Forelimb muscle (tissue), 1 donor: ENCODE measurements around the gene PTPN20. TPM values are rescaled to one million over a fixed set of nuclear protein-coding genes. Genes with fewer than 3 reads are reported as not detected.

Source experiments
- DNase-seq: peaks from one replicate; pipeline ENCODE4 v3.0.0-alpha.2; 2013; ENCODE audit warnings: low read depth
- polyA plus RNA-seq: library from polyadenylated mRNA; unstranded; fragments of 120-200 nt; gene quantifications from one replicate; pipeline ENCODE4 v1.2.1, GENCODE V29; 2013; ENCODE audit not compliant: insufficient read length

PTPN20 gene
- polyA plus RNA-seq, 1 donor, result 0.56 TPM

DNA sequence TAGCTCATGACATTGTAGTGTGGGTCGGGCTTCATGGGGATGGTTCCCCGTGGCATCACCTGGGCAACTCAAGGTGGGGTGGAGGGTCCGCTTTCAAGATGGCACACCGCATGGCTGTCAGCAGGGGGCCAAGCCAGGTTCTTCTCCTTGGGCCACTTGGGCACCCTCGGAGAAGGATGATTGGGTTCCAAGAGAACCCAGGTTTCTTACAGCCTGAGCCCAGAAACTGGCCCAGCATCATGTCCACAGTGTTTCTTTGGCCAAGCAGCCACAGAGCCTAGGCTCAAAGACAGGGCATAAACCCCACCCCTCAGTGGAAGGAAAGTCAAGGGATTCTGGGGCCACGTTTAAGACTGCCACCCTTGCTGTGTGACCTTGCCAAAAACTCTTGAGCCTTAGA is 110.6 kb downstream of the PTPN20 start:
- DNase-seq, result no peak

DNA sequence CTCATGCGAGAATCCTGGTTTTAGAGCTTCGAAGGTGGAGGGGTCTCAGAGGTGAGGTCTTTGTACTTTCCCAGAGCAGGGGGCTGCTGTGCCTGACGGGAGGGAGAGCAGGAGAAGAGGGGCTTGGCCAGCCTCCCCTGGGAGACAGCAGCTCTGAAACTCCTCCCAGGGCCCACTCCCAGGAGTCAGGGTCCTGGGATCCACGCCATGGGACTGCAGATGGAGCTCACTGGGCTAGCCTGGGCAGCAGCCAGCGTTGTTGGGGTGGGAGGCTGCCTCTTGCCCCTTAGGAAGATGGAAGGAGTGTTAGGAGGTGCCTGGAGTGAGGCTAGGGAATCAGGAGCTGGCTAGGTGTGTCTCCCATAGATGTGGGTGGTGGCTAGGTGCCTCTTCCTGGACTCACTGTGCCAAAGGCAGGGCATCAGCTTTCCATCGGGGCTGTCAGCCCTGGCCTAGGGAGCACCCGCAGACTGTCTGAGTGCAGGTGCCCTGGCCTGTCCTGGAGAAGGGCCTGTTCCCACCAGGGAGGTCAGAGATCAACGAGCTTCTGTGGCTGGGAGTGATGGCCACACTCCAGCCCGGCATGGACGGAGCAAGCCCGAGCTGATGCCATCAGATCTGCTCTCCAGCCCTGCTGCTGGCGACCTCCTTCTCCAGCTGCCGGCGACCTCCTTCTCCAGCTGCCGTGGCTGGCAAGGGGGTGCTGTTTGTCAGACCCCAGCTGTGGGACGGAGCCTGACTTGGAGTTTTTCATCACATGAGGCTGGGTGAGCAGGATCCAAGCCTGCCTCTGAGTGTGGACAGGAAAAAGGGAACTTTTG is 111.3 kb downstream of the PTPN20 start:
- DNase-seq, result no peak

DNA sequence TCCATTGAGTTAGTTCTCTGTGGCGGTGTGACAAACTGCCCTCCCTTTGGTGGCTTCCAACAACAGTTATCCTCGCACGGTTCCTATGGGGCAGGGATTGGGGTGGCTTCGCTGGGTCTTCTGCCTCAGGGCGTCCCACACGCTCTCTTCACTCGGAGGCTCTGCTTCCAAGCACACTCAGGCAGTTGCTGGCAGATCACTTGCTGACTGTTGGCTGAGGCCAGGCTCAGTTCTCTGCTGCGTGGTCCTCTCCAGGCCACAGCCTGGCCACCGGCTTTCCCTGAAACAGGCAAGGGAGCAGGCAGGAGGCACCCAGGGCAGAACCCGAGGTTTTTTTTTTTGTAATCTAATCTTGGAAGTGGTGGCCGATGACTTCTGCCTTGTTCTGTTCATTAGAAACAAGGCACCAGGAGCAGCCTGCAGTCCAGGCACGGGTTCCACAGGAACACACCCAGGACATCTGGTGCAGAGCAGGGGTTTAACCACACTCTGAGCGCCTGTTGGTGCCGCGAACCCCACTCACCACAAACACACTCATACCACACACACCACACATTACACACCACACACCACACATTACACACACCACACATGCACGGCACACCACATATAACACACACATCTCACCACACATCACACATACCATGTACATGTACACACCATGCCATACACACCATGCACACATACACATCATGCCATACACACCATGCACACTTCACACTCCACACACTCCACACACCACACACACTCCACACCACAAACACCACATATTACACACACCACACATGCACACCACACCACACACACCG is 112.2 kb downstream of the PTPN20 start:
- no peak for DNase-seq

DNA sequence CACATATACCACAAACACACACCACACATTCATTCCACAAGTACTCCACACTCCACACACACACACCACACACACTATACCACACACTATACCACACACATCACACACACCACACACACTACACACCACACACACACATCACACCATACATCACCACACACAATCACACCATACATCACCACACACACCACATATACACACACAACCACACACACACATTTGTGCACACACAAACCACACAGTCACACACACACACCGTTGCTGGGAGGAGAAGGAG is 112.8 kb downstream of the PTPN20 start:
- no peak for DNase-seq

DNA sequence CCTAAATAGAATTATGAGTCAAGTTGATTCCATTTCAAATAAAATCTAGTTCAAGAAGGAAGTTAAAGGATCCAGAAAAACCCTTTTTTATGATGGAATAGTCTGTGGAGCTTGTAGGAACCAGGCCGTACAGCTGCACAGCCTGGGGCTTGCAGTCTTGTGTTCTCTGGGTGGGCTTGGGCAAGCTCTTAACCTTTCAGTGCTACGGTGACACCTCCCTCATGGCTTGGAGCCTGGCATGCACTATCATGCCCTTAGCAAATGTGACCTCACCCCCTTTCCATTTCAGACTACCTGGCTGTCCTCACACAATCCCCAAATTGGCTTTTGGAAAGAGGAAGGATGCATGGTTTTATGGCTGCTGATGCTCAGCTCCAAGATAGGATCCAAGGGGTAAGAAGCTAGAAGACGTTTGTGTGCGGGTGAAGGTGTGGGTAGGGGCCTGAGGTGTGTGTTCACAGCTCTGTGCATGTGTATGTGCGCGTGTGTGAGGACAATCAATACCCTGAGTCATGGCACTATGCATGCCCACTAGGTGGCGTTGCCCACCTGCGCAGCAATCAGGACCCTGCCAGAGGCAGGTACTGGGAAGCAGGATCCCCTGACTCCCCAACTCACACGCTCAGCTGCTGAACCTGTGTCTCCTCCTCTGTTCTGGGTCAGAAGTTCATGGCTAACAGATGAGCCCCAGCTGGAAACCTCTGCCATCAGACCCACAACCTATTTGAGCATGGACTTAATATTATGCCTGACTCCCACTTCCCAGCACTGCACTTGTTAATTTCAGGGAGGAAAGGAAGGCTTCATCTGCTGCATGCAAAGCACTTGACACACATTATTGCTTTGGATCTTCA is 113.4 kb downstream of the PTPN20 start:
- DNase-seq, result no peak

DNA sequence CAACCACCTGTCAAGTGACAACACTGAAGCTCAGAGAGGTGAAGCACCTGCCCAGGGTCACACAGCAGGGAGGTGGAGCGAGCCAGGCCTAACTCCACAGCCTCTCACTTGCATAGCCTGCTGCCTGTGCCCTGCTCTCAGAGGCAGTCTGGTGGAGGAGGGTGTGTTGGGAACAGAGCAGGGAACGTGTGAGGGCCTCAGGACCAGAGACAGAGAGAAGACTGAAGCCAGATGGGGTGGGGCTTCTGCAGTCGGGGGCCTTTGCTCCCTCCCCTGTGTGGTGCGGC is 114.0 kb downstream of the PTPN20 start:
- no peak for DNase-seq

DNA sequence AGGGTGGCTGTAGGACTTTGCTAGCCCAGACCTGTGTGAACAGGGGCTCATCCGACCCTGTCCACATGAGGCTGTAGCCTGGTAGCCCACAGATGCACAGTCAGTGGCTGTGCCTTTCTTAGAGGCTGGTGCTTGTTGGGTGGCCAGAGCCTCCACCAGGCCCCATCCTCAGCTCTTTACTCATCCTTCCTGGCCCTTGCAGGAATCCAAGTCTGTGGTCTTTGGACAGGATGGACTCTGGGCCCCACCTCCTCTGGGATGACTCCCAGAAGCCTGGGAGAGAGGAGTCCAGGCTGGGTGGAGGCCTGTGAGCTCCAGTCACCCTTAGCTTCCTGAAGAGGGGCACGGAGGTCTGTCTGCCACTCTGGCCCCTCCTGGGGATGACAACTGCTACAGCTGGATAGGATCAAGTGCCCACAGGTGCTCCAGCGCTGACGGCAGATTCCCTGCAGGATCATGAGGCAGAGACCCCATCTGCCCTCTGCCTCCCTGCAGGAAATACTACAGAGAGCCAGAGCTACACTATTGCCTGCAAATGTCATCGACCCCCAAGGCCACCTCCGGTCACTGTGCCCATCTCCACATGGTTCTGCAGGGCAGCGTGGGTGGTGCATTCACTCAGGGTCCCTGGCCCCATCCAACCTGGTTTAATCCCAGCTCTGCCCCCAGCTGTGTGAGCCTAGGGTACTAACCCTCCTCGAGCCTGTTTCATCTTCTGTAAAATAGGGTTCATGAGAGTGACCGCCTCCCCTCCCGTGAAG is 114.5 kb downstream of the PTPN20 start:
- DNase-seq, result no peak

DNA sequence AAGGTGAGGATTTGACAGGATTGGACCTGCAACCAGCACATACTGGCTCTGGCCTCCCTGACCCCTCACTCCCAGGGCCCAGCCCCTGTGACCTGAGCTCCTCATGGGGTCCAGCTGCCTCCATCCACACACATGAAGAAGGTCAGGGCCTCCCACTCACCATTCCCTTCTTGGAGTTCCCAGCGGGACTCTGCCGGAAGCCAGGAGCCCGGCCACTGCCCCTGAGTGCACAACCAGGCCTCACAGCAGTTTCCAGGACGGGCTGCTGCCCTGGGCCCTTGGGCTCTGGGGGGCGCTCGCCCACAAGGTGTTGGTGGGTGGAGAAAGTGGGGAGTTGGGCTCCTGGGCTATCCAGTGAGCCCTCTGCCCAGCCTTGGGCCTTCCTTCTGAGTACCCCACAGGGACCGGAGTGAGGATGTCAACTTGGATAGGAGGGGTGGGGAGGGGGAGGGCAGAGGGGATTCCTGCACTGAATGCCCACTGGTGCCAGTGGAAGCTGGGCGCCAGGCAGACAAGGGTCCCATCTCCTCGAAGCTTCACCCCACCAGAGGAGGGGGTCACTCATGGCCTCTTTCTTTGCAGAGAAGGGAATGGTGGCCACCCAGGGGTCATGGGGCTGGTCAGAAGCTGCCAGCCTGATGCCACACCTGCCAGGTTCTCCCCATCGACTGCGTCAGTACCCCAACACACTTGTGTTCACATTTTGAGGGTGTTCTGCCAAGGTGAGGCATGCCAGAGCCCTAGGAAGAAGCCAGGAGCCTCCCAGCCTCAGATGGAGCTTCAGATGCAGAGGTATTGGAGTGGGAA is 115.3 kb downstream of the PTPN20 start:
- DNase-seq, result no peak

DNA sequence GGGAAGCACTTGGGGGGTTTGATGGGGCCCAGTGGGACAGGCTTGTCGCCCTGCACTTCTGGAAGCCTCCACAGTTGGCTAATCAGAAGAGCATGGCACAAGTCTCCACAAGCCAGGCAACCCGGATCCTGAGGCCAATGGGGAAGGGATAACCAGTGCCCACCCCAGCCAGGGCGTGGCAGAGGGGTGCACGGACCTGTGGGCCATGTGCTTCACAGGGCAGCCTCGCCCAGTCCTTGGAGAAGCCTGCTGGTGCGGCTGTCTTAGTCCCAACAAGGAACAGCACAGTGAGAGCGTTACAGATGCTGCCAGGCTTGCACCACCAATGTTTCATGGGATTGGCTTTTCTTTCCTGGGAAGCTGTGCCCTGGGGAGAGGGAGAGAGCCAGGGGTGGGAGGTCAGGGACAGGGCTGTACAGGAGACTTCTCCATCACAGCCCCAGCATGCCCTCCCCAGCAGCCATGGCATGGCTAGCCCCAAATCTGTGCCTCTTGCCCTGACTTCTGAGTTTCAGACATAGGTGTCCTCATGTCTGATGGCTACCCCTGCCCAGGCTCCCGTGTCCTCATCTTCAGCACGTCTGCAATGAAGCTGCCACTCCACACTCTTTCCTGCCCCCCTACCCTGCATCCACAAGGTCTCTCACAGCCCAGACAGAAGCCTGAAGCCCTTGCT is 116.0 kb downstream of the PTPN20 start:
- no peak for DNase-seq

DNA sequence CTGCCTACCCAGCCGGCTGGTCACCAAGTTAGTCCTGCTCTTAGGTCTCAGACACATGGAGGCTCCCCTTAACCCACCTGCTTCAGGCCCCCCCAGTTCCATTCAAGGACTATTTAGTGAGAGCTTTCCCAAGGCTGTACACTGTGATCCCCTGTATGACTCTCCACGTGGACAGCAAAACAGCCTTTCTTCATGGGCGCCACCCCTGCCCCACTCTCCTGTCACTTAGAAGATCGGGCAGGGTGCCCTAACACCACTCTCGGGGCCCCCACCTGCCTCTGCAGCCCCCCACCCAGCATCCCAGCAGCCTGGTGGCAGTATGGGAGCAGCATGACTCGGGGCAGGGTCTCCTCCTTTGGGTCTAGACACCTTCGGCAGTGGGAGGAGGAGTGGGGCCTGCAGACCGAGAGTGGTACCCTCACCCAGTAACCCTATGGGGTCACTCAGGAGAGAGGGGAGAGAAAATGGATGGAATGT is 116.6 kb downstream of the PTPN20 start:
- no peak for DNase-seq

DNA sequence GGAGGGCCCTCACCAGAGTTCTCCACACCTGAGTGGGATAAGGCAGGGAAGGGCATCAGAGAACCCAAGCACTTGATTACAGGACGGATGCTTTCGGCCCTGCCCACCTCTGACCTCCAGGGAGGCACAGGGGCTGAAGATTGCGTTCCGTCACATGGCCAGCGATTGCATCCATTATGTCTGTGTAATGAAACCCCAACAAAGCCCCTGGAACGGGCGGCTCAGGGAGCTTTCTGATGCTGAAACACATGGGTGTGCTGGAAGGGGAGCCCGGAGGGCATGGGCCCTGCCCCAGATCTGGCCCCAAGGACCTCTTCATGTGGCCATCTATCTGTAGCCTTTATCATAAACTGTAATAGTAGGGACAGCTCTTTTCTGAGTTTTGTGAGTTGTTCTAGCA is 117.2 kb downstream of the PTPN20 start:
- no peak for DNase-seq

DNA sequence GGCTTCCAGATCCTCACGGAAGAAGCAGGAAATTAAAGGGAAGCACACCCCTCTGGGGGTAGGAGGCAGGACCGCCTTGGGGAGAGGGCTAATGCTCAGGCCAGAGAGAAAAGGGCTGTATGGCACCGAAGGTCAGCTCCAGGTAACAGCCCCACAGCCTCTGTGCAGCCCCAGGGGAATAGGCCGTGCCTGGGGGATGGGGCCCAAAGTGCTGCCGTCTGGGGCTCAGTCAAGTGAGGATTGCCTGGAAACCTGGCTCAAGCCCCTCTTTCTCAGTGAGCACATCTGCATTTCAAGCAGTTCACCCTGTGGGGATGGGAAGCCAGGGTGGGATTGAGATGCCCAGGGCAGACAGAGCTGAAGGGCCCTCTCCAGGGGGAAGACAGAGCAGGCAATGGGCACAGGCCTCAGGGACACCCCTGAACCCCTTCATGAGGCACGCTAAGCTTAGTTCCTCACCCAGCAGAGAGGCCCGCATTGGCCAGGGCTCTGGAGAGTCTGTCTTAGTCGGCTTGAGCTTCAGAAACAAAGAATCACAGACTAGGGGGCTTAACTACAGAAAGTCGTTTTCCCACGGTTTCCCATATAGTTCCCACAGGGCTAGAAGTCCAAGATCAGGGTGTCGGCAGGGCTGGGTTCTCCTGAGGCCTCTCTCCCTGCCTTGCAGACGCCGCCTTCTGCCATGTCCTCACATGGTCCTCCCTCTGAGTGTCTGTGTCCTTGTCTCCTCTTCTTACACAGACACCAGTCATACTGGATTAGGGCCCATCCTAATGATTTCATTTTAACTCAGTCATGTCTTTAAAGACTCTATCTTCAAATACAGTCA is 118.2 kb downstream of the PTPN20 start:
- DNase-seq, result no peak

DNA sequence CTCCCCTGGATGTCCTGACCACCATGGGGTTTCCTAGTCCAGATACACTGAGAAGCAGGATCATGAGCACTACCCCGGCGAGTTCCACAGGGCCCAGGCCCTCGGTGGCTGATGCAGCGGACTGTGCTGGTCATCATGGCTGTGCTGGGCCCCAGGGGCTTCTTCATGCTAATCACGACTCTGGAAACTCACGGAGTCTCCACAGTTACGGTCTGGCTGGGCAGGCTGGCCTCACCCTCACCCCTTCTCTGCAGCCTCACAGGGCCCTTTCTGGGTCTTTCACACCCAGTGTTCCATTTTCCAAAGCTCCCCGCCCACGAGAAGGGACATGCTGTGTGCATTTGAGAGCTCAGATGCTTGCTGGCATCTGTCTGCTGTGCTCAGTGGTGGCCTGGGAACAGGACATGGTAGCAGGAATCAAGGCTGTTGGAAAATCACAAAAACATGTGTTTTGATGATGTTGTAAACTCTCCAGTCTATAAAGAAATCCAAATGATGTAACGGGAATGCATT is 119.0 kb downstream of the PTPN20 start:
- no peak for DNase-seq

DNA sequence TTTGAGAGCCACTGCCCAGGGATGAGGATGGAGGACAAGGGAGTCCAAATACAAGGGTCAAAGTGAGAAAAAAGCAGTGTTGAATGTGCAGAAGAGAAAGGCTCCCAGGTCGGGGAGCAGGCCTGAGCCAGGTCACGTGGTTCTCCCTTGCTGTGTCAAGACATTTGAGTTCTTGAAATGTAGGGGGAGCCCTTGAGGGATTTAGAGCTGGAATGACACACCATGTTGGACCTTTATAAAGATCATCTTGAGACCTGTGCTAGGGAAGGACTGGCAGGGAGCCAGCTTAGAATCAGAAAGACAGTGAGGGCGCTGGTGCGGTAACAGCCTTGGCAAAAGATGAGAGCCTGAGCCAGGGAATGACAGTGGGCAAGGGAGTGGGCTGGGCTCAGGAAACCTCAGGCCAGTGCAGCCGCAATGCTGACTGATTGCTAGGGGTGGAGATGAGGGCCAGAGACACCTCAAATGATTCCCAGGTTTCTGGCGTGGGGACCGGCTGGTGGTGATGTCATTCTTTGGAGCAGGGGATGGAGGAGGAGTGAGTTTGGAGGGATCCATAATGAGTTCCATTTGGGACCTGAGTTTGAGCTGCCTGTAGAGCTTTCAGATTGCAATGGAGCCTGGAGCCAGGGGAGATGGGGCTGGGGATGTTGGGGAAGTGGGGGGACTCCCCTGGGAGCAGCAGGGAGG is 120.1 kb downstream of the PTPN20 start:
- no peak for DNase-seq

DNA sequence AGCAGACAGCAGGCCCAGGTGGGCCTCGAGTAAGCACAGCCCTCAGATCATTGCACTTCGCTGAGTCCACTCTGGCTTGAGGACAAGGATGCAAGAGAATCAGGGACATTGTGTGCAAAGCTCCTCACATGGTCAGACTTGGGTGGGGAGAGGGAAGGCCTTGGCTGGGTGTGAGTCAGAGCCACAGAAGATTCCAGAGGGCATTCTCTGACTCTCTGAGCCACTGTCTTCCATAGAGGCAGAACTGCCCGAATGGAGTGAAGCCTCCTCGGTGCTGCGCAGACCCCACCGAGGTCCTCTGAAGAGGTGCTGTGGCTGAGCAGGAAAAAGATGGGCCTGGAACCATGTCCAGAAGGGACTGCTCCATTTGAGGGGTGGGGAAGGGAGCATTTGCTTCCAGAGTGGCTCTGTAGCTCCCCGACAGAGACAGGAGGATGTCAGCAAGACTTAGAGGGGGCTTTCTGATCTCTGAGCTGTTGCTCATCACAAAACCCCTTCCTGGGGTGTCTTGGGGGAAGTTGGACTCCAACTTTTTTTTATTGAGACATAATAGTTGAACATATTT is 120.8 kb downstream of the PTPN20 start:
- no peak for DNase-seq

DNA sequence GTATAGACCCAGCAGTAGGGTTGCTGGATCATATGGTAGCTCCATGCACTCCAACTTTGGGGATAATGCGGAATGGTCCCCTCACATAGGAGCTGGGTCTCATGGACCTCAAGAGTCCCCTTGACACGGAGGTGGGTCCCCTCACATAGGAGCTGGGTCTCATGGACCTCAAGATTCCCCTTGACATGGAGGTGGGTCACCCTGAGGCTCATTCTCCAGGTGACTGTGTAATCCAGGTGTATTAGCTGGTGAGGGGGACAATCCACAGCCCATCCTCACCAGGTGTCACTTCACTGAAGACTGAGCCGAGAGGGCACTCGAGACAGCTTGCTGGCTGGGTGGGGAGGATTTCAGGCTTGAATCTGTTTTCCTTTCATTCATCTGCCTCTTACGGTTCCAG is 121.9 kb downstream of the PTPN20 start:
- no peak for DNase-seq

DNA sequence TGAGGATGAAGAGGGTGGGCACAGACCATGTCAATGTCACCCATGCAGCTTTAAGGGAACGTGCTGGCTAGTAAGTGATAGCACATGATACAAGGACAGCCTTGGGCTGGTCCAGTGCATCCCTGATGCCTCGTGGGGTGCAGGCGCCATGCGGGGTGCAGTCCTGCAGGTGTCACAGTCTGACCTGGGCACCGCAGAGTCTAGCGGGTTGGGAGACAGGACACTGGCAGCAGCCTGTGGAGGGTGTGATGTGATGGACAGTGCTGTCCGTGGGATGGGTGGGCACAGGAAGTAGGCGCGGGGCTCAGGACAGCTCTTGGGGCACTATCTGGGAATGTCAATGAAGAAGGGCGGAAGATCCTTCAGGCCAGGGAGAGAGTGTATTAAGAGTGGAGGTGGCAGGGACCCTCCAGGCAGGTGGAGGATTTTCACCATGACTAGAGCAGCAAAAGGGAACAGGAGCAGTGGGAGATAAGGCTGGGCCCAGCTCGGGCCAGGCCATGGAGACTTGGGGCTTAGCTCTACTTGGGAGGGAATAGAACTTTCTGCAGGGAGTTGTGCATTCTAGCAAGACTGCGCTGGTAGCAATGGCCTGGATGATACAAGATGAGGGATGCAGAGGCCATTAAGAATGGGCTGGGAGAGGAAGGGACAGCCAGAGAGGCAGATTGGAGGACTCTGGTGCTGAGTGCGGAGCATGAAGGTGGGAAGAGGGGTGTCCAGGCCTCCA is 122.5 kb downstream of the PTPN20 start:
- DNase-seq, result no peak
